Epithelial cell of esophagus (primary cell): ENCODE results near the gene KRT6B.
"Not testable (repeated sequence)": the region's sequence is repeated elsewhere in the genome, so short reads cannot be mapped to it uniquely, and the experiment has no call there.

Experiments used
- DNase-seq: peaks from one replicate; pipeline ENCODE4 v3.0.0; 2010; ENCODE audit warnings: low read depth
- H3K4me3 ChIP-seq: 2 replicates; pipeline ENCODE4 v1.5.1; 2011; ENCODE audit warnings: mild to moderate bottlenecking, low read length, control low read depth
- CTCF ChIP-seq: IDR thresholded peaks from 2 replicates; pipeline ENCODE4 v1.5.1; 2011; ENCODE audit warnings: low read depth, mild to moderate bottlenecking, low read length, control low read depth, inconsistent platforms; ENCODE audit not compliant: insufficient read depth; ENCODE audit errors: missing control alignments

KRT6B gene

GRCh38 chr12:52496054-52496453 is 44.1 kb upstream of the KRT6B start:
- DNase-seq, result no peak
- peak overlapping the region; percentile 1 for H3K4me3 ChIP-seq
- no peak for TF ChIP-seq CTCF

GRCh38 chr12:52495389-52495788 is 43.4 kb upstream of the KRT6B start:
- peak; percentile 23 for TF ChIP-seq CTCF
- peak overlapping the region; percentile 13 for H3K4me3 ChIP-seq
- peak; percentile 91 for DNase-seq

GRCh38 chr12:52494518-52494917 is 42.6 kb upstream of the KRT6B start:
- DNase-seq, result peak; percentile 98
- TF ChIP-seq CTCF, result no peak
- peak overlapping the region; percentile 54 for H3K4me3 ChIP-seq

- H3K4me3 ChIP-seq, result peak overlapping the region; percentile 54
- no peak for TF ChIP-seq CTCF
- peak; percentile 88 for DNase-seq
These were observed 42.2 kb upstream of the KRT6B start for GRCh38 chr12:52494100-52494499.

- no peak for TF ChIP-seq CTCF
- DNase-seq, result peak; percentile 97
- H3K4me3 ChIP-seq, result peak within 1 kb of the TSS; percentile 80
These were observed 41.2 kb upstream of the KRT6B start, which contains the start of gene KRT6A for GRCh38 chr12:52493172-52493571. Gene KRT6A (minus strand): TSS chr12:52493257. CDS start chr12:52493188, 69 bp downstream.

GRCh38 chr12:52492405-52492804 is 40.5 kb upstream of the KRT6B start:
- DNase-seq, result not testable (repeated sequence)
- H3K4me3 ChIP-seq, result peak overlapping the region; percentile 80

- H3K4me3 ChIP-seq, result peak overlapping the region; percentile 80
- DNase-seq, result not testable (repeated sequence)
These were observed 39.5 kb upstream of the KRT6B start for GRCh38 chr12:52491495-52491894.

GRCh38 chr12:52488736-52489135 is 36.8 kb upstream of the KRT6B start:
- TF ChIP-seq CTCF, result no peak
- H3K4me3 ChIP-seq, result no peak overlapping the region
- peak; percentile 71 for DNase-seq

- not testable (repeated sequence) for H3K4me3 ChIP-seq
- DNase-seq, result peak; percentile 85
These were observed 35.9 kb upstream of the KRT6B start for GRCh38 chr12:52487744-52488443.
